ENCODE measurements around the gene P2RY4. TPM values are rescaled to one million over a fixed set of nuclear protein-coding genes. Genes with fewer than 3 reads are reported as not detected.

The P2RY4 gene
- total and polyA plus RNA-seq, 10 of the 15 experiments (the other 5 are each of a cell fraction or from before 2014, with no cell fraction given), result 0.07 to 0.44 (median 0.13) TPM; not detected in 7

GRCh38 chrX:70268034-70268433, 8.0 kb upstream of the P2RY4 start, which contains the start of gene ARR3:
Gene ARR3, plus strand, starts transcription at chrX:70268334. Its CDS starts 1,052 bp downstream, at chrX:70269386.
- ChIA-PET CTCF (no interaction called here), RAD21 (ENCODE audit: unreplicated experiment) (no interaction called here), SMC1A (ENCODE audit: uncharacterized antibody, unreplicated experiment) (interaction anchor here (1.0 kb wide), 1 partner anchor 11 kb away, joined by 4 read pairs; no protein-coding TSS in a partner anchor), POLR2A (no interaction called here)
- Histone ChIP-seq H4K20me1 (ENCODE audit: control insufficient read depth, insufficient read depth) (no peaks in the 10 kb centered on the region), H3K4me2 (ENCODE audit: control insufficient read depth, insufficient read depth) (no peak within 1 kb of the TSS), H3K79me2 (ENCODE audit: control insufficient read depth, insufficient read depth, low read length) (no peaks in the 10 kb centered on the region), H3K4me3 (no peak within 1 kb of the TSS), H2AFZ (ENCODE audit: control insufficient read depth, low read depth, low read length) (no peak within 1 kb of the TSS), H3K36me3 (ENCODE audit: control insufficient read depth in 2 of 2, insufficient read depth in 2 of 2, low read length in 1 of 2) (no peaks in the 10 kb centered on the region), H3K27ac (ENCODE audit: control insufficient read depth, insufficient read depth) (no peak within 1 kb of the TSS), H3K9me3 (replicated peaks; ENCODE audit: control insufficient read depth, insufficient read depth, low read length) (no peaks in the 10 kb centered on the region), H3K9ac (ENCODE audit: control insufficient read depth, insufficient read depth, low read length) (no peak within 1 kb of the TSS), H3K27me3 (replicated peaks in 1 of 2; ENCODE audit: control insufficient read depth in 2 of 2, insufficient read depth in 2 of 2, low read length in 1 of 2) (no peaks in the 10 kb centered on the region), H3K4me1 (ENCODE audit: control insufficient read depth, insufficient read depth, low read length) (no peaks in the 10 kb centered on the region)
- no peak for FAIRE-seq
- BruUV-seq (replicated peaks), result no TSS peak
- in situ Hi-C loops (cut with MboI), result no loop called here
- TF ChIP-seq SPI1 (IDR thresholded peaks at IDR 0.05; ENCODE audit: borderline replicate concordance, insufficient read depth, low read depth, low read length) (no peak), TAF1 (IDR thresholded peaks at IDR 0.05; ENCODE audit: borderline replicate concordance, low read depth, low read length) (no peak), IKZF1 (conservative IDR thresholded peaks at IDR 0.05) (no peak), FOXM1 (IDR thresholded peaks at IDR 0.05; ENCODE audit: low read depth, low read length) (no peak), CHD4 (IDR thresholded peaks at IDR 0.05) (no peak), CBX3 (IDR thresholded peaks at IDR 0.05; ENCODE audit: borderline replicate concordance, low read depth) (no peak), JUNB (IDR thresholded peaks at IDR 0.05) (no peak), NBN (IDR thresholded peaks at IDR 0.05) (no peak)
- no peak for DNase-seq (ENCODE audit: low read depth, low spot score)
- intact Hi-C loops (cut with micrococcal nuclease; ENCODE audit: unreplicated experiment), result no loop called here
- ATAC-seq, result no peak

DNA sequence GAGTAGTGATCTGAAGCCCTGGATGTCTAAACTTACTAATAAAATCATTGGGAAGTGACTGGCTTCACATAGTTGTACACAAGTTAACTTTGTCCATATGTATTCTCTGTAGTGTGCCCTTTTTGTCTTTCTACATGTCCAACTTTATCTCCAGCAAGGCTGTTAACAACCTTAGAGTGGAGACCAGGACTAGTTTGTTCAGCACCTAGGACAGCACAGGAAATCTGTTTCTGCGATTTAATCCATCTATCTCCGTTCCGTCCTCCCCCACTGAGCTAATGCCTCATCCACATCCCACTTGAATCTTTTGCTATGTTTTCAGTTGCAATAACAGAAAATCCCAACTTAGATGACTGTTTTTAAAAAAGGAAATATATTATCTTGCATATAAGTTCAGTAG, 4.8 kb upstream of the P2RY4 start:
- Histone ChIP-seq H3K4me2 (ENCODE audit: control insufficient read depth, insufficient read depth) (no peak overlapping the region), H3K4me1 (ENCODE audit: control insufficient read depth, insufficient read depth, low read length) (no peaks in the 10 kb centered on the region), H3K9ac (ENCODE audit: control insufficient read depth, insufficient read depth, low read length) (no peak overlapping the region), H3K79me2 (ENCODE audit: control insufficient read depth, insufficient read depth, low read length) (no peaks in the 10 kb centered on the region), H2AFZ (ENCODE audit: control insufficient read depth, low read depth, low read length) (no peak overlapping the region), H4K20me1 (ENCODE audit: control insufficient read depth, insufficient read depth) (no peaks in the 10 kb centered on the region), H3K27me3 (replicated peaks in 1 of 2; ENCODE audit: control insufficient read depth in 2 of 2, insufficient read depth in 2 of 2, low read length in 1 of 2) (no peaks in the 10 kb centered on the region), H3K9me3 (replicated peaks; ENCODE audit: control insufficient read depth, insufficient read depth, low read length) (no peaks in the 10 kb centered on the region), H3K4me3 (no peak overlapping the region), H3K27ac (ENCODE audit: control insufficient read depth, insufficient read depth) (no peak overlapping the region), H3K36me3 (ENCODE audit: control insufficient read depth in 2 of 2, insufficient read depth in 2 of 2, low read length in 1 of 2) (no peaks in the 10 kb centered on the region)
- intact Hi-C loops (cut with micrococcal nuclease; ENCODE audit: unreplicated experiment) (loop anchor here (5.0 kb wide), 1 partner anchor 232 kb away; no protein-coding TSS in a partner anchor), in situ Hi-C loops (cut with MboI) (no loop called here)
- ChIA-PET CTCF (no interaction called here), RAD21 (ENCODE audit: unreplicated experiment) (no interaction called here), POLR2A (no interaction called here), SMC1A (ENCODE audit: uncharacterized antibody, unreplicated experiment) (no interaction called here)
- no peak for ATAC-seq
- no peak for DNase-seq (ENCODE audit: low read depth, low spot score)
- TF ChIP-seq RAD21 (IDR thresholded peaks at IDR 0.05; ENCODE audit: insufficient read depth, low read depth, low read length) (no peak), TAF1 (IDR thresholded peaks at IDR 0.05; ENCODE audit: borderline replicate concordance, low read depth, low read length) (no peak), EZH2 (IDR thresholded peaks at IDR 0.05; ENCODE audit: borderline replicate concordance, control insufficient read depth, low read depth, low read length) (no peak)
- TF ChIP-seq, protein P1, sequence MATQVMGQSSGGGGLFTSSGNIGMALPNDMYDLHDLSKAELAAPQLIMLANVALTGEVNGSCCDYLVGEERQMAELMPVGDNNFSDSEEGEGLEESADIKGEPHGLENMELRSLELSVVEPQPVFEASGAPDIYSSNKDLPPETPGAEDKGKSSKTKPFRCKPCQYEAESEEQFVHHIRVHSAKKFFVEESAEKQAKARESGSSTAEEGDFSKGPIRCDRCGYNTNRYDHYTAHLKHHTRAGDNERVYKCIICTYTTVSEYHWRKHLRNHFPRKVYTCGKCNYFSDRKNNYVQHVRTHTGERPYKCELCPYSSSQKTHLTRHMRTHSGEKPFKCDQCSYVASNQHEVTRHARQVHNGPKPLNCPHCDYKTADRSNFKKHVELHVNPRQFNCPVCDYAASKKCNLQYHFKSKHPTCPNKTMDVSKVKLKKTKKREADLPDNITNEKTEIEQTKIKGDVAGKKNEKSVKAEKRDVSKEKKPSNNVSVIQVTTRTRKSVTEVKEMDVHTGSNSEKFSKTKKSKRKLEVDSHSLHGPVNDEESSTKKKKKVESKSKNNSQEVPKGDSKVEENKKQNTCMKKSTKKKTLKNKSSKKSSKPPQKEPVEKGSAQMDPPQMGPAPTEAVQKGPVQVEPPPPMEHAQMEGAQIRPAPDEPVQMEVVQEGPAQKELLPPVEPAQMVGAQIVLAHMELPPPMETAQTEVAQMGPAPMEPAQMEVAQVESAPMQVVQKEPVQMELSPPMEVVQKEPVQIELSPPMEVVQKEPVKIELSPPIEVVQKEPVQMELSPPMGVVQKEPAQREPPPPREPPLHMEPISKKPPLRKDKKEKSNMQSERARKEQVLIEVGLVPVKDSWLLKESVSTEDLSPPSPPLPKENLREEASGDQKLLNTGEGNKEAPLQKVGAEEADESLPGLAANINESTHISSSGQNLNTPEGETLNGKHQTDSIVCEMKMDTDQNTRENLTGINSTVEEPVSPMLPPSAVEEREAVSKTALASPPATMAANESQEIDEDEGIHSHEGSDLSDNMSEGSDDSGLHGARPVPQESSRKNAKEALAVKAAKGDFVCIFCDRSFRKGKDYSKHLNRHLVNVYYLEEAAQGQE (IDR thresholded peaks at IDR 0.05; ENCODE audit: low read depth, low read length), result peak; percentile 52; the same call in 1 of the 2 replicates
- 65% methylated on average over 3 of the region's 3 CpGs for WGBS (ENCODE audit: insufficient coverage, insufficient replicate concordance, low lambda C conversion rate, missing lambda C conversion rate)
- no TSS peak for BruUV-seq (replicated peaks)
- FAIRE-seq, result no peak
